ENCODE data around the gene B3GAT1.

B3GAT1 gene

DNA sequence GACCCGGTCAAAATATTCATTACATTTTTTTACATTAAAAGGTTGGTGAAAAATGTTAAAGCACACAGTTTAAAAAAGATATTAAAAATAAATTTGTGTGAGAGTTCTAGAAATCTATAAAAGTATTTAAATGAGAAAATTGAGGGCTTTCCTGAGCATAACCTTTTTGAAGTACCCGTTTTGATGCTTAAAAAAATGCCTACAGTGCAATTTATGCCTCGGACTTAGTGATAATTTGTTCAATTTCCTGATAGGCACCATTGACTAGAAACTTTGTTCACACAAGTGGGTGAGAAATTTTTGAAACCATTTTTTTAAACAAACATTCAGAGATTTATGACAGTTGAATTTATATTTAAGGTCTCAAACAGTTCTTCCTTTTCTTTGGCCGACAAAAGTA is 29.7 kb upstream of the B3GAT1 start:
- TF ChIP-seq, protein P1, sequence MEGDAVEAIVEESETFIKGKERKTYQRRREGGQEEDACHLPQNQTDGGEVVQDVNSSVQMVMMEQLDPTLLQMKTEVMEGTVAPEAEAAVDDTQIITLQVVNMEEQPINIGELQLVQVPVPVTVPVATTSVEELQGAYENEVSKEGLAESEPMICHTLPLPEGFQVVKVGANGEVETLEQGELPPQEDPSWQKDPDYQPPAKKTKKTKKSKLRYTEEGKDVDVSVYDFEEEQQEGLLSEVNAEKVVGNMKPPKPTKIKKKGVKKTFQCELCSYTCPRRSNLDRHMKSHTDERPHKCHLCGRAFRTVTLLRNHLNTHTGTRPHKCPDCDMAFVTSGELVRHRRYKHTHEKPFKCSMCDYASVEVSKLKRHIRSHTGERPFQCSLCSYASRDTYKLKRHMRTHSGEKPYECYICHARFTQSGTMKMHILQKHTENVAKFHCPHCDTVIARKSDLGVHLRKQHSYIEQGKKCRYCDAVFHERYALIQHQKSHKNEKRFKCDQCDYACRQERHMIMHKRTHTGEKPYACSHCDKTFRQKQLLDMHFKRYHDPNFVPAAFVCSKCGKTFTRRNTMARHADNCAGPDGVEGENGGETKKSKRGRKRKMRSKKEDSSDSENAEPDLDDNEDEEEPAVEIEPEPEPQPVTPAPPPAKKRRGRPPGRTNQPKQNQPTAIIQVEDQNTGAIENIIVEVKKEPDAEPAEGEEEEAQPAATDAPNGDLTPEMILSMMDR (IDR thresholded peaks at IDR 0.05; ENCODE audit: low read depth, low read length, missing control alignments): no peak
- no peak overlapping the region for H3K4me3 ChIP-seq (replicated peaks; ENCODE audit: low read depth, low read length)
- no peak for DNase-seq (ENCODE audit: extremely low read depth, low read depth)

- H3K4me3 ChIP-seq (replicated peaks; ENCODE audit: low read depth, low read length): no peak overlapping the region
- TF ChIP-seq, protein P1 (IDR thresholded peaks at IDR 0.05; ENCODE audit: low read depth, low read length, missing control alignments): no peak
- no peak for DNase-seq (ENCODE audit: extremely low read depth, low read depth)
Observed at GRCh38 chr11:134441281-134441680, 29.2 kb upstream of the B3GAT1 start.

DNA sequence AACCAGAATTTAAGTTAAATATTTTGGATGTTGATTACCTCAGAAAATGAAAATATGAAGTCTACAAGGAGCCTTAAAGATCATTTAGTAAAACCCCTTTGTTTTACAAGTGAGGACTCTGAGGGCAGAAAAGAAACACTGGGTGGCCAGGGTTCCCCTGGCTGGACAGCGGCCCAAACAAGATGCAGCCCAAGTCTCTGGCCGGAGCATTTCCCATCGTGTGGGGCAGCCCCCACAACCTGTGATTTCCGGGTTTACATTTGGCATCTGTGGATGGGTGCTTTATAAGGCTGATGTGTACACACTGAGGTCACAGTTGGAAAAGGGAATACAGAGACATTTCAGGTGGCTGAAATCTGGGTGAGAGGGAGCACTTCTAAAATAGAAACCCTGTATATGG is 28.8 kb upstream of the B3GAT1 start:
- DNase-seq (ENCODE audit: extremely low read depth, low read depth): no peak
- TF ChIP-seq, protein P1 (IDR thresholded peaks at IDR 0.05; ENCODE audit: low read depth, low read length, missing control alignments): no peak
- H3K4me3 ChIP-seq (replicated peaks; ENCODE audit: low read depth, low read length): no peak overlapping the region

DNA sequence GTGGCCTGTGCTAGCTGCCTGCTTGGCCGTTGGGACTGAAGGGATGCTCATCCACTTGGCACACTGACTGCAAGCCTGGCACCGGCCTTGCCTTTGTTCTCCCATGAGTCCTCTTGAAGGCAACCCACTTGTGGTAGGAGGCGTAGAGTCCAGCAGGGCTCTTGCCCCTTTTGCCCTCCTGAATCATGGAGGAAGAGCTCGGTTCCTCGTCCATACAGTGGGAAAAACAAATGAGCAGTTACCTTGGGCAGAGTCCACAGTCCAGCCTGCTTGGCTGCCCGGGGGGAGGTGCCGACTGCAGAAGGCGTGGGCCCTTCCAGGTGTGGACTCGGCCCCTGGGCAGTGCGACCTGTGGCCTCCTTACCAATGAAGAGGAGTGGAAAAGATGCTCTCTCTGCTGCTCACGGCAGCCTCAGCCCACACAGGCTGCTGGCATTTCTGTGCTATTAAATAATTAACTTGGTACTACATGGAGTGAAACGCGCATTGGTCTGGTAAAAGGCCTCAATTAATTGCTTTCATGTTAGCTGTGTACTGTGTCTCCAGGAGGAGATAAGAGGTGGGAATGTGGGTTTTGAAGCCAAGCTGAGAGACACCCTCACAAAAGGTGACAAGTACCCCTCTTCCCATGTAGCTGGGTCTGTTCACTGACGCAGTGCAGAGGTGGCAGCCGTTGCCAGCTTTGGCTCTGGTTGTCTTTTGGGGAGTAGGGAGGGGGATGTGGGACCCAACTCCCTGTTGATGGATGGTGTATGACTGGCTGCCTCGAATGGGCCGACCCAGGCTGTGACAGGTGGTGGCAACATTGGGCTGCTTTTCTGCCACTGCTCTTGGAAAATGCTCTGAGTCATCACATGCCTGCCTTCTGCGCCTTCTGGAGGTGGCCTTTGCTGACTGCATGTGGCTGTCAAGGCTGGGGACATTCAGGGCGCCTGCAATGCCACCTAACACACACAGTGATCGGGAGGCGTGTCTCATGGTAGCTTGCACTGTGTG is 26.8 kb upstream of the B3GAT1 start:
- TF ChIP-seq, protein P1 (IDR thresholded peaks at IDR 0.05; ENCODE audit: low read depth, low read length, missing control alignments): no peak
- no peak overlapping the region for H3K4me3 ChIP-seq (replicated peaks; ENCODE audit: low read depth, low read length)
- no peak for DNase-seq (ENCODE audit: extremely low read depth, low read depth)

DNA sequence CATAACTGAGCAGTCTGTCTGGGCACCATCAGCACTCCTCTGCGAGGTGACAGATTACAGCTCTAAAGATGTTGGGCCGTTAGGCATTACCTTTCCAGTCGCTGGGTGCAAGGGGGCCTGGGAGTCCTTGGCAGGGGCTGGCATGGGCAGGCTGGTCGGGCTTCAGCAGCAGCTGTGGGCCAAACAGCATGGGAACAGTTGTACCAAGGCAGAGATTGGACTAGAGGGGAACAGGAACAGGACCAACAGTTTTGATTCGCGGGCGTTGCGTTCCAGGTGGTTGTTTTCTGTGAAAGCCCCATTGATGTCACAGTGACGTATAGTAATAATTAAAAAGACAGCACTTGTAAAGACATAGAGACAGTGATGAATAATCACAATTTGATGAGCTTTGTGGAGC is 25.8 kb upstream of the B3GAT1 start:
- TF ChIP-seq, protein P1 (IDR thresholded peaks at IDR 0.05; ENCODE audit: low read depth, low read length, missing control alignments): no peak

GRCh38 chr11:134436781-134437180 is 24.7 kb upstream of the B3GAT1 start:
- no peak overlapping the region for H3K4me3 ChIP-seq (replicated peaks; ENCODE audit: low read depth, low read length)
- DNase-seq (ENCODE audit: extremely low read depth, low read depth): no peak
- TF ChIP-seq, protein P1 (IDR thresholded peaks at IDR 0.05; ENCODE audit: low read depth, low read length, missing control alignments): no peak

More for the DNA sequence above, 25.8 kb upstream of the B3GAT1 start:
- DNase-seq (ENCODE audit: extremely low read depth, low read depth): no peak
- no peak overlapping the region for H3K4me3 ChIP-seq (replicated peaks; ENCODE audit: low read depth, low read length)

Data from HFF-Myc (cell line).